SK-N-SH (cell line): ENCODE data around the gene EPB41L1. TPM values are rescaled to one million over a fixed set of nuclear protein-coding genes. Genes with fewer than 3 reads are reported as not detected.

Experiments
- CTCF ChIA-PET: fragments of 300-600, 350-600 bp; formaldehyde crosslinking; extraction: SDS; loops from one replicate; lab custom pipeline; 2021; lab: Yijun Ruan, JAX
- POLR2A ChIA-PET: fragments of 350-600 bp; sonication (Branson Sonifier 250); formaldehyde crosslinking; extraction: SDS; loops from one replicate; lab custom pipeline; 2020; ENCODE audit warnings: antibody characterized with exemption, inconsistent platforms; lab: Yijun Ruan, JAX
- DNase-seq: peaks from one replicate; pipeline ENCODE4 v3.0.0; 2012
- H2AFZ ChIP-seq: fragments of 200-600 bp; sonication (generic); 2 replicates; pipeline ENCODE4 v1.8.1; 2016; ENCODE audit warnings: antibody characterized with exemption, mild to moderate bottlenecking, low read depth
- H3F3A ChIP-seq: fragments of 200-600 bp; sonication (generic); replicated peaks from 2 replicates; pipeline ENCODE3; 2016; ENCODE audit warnings: antibody characterized with exemption, mild to moderate bottlenecking; ENCODE audit not compliant: insufficient read depth
- H3K27ac ChIP-seq, 2 experiments: fragments of 200-500 bp in 1 of 2; fragments of 200-600 bp in 1 of 2; sonication (Bioruptor generic) in 1 of 2; sonication (generic), shearing (Covaris generic) in 1 of 2; 2 replicates each; pipeline versions ENCODE4 v1.5.1 to v1.6.1; 2014 to 2016; ENCODE audit warnings: low read depth in 2 of 2, inconsistent platforms in 1 of 2, low read length in 1 of 2, mild to moderate bottlenecking in 1 of 2, mixed read lengths in 1 of 2
- H3K27me3 ChIP-seq: fragments of 200-600 bp; sonication (generic), shearing (Covaris generic); 2 replicates; pipeline ENCODE4 v1.6.1; 2016; ENCODE audit warnings: mixed run types; ENCODE audit not compliant: insufficient read depth
- H3K36me3 ChIP-seq, 2 experiments: fragments of 200-500 bp in 1 of 2; fragments of 200-600 bp in 1 of 2; sonication (Bioruptor generic) in 1 of 2; sonication (generic) in 1 of 2; replicated peaks in 1 of 2; 2 replicates each; pipeline versions ENCODE3 to v1.5.1; 2014 to 2016; ENCODE audit warnings: low read length in 1 of 2, mild to moderate bottlenecking in 1 of 2; ENCODE audit not compliant: insufficient read depth in 2 of 2, control insufficient read depth in 1 of 2
- H3K4me1 ChIP-seq, 2 experiments: fragments of 200-500 bp in 1 of 2; fragments of 200-600 bp in 1 of 2; sonication (Bioruptor generic) in 1 of 2; sonication (generic), shearing (Covaris generic) in 1 of 2; 2 replicates each; pipeline versions ENCODE4 v1.5.1 to v1.6.1; 2014 to 2016; ENCODE audit warnings: low read depth in 1 of 2, low read length in 1 of 2, mixed run types in 1 of 2; ENCODE audit not compliant: insufficient read depth in 2 of 2, control insufficient read depth in 1 of 2
- H3K4me2 ChIP-seq: fragments of 200-600 bp; sonication (generic), shearing (Covaris generic); 2 replicates; pipeline ENCODE4 v1.6.1; 2017; ENCODE audit warnings: mixed run types
- H3K4me3 ChIP-seq, 2 experiments: fragments of 200-500 bp in 1 of 2; fragments of 200-600 bp in 1 of 2; sonication (Bioruptor generic) in 1 of 2; sonication (generic), shearing (Covaris generic) in 1 of 2; 2 replicates each; pipeline versions ENCODE4 v1.5.1 to v1.8.1; 2014 to 2016; ENCODE audit warnings: low read depth in 2 of 2, inconsistent platforms in 1 of 2, low read length in 1 of 2, mild to moderate bottlenecking in 1 of 2, mixed read lengths in 1 of 2, moderate library complexity in 1 of 2
- H3K79me2 ChIP-seq: fragments of 200-600 bp; sonication (generic); 2 replicates; pipeline ENCODE4 v1.8.1; 2017; ENCODE audit warnings: mild to moderate bottlenecking; ENCODE audit not compliant: insufficient read depth
- H3K9ac ChIP-seq: fragments of 200-600 bp; sonication (generic); 2 replicates; pipeline ENCODE4 v1.6.1; 2017; ENCODE audit warnings: mixed run types
- H3K9me2 ChIP-seq: fragments of 200-600 bp; sonication (generic); 2 replicates; pipeline ENCODE4 v1.6.1; 2017; ENCODE audit warnings: mixed run types
- H3K9me3 ChIP-seq: fragments of 200-600 bp; sonication (generic); 2 replicates; pipeline ENCODE4 v1.6.1; 2017; ENCODE audit warnings: mixed run types, mild to moderate bottlenecking, moderate library complexity
- H4K20me1 ChIP-seq: fragments of 200-600 bp; sonication (generic); 2 replicates; pipeline ENCODE4 v1.6.1; 2017; ENCODE audit warnings: mild to moderate bottlenecking, mixed run types; ENCODE audit not compliant: insufficient read depth
- ELF1 ChIP-seq: IDR thresholded peaks from 2 replicates; pipeline ENCODE4 v1.4.0; 2012
- EP300 ChIP-seq, 2 experiments: IDR thresholded peaks; 2 replicates each; pipeline versions ENCODE4 v1.4.0 to v1.6.1; 2012; ENCODE audit warnings: borderline replicate concordance in 1 of 2, low read depth in 1 of 2, low read length in 1 of 2
- FOSL2 ChIP-seq: IDR thresholded peaks from 2 replicates; pipeline ENCODE4 v1.4.0; 2012; ENCODE audit warnings: low read depth, mild to moderate bottlenecking, moderate library complexity, borderline replicate concordance
- FOXJ3 ChIP-seq: sonication (generic); formaldehyde crosslinking; IDR thresholded peaks from 2 replicates; pipeline ENCODE4 v1.5.1; 2020; ENCODE audit warnings: mild to moderate bottlenecking, missing genetic modification reagents
- GATA2 ChIP-seq: sonication (generic); formaldehyde crosslinking; IDR thresholded peaks from 2 replicates; pipeline ENCODE4 v1.5.0; 2020; ENCODE audit warnings: mild to moderate bottlenecking, missing genetic modification reagents
- IRF3 ChIP-seq: fragments of 150-350 bp; IDR thresholded peaks from 2 replicates; pipeline ENCODE4 v1.6.1; 2016; ENCODE audit warnings: mild to moderate bottlenecking, low read depth, low read length
- MEF2A ChIP-seq: IDR thresholded peaks from 2 replicates; pipeline ENCODE4 v1.4.0; 2012; ENCODE audit warnings: low read depth, borderline replicate concordance
- MXI1 ChIP-seq: IDR thresholded peaks from 2 replicates; pipeline ENCODE4 v1.6.1; 2012; ENCODE audit warnings: mild to moderate bottlenecking, low read depth, low read length, improper control_type of control experiment
- NRF1 ChIP-seq: IDR thresholded peaks from 2 replicates; pipeline ENCODE4 v1.6.1; 2012; ENCODE audit warnings: low read depth, mild to moderate bottlenecking, low read length
- POLR2AphosphoS5 ChIP-seq: IDR thresholded peaks from 2 replicates; pipeline ENCODE4 v1.6.1; 2012; ENCODE audit warnings: low read depth, low read length
- SIN3A ChIP-seq: IDR thresholded peaks from 2 replicates; pipeline ENCODE4 v1.6.1; 2012; ENCODE audit warnings: low read depth, mild to moderate bottlenecking, low read length, moderate library complexity, borderline replicate concordance
- TCF12 ChIP-seq: IDR thresholded peaks from 2 replicates; pipeline ENCODE4 v1.4.0; 2012
- WGBS: methylation state at CpG from one replicate; pipeline ENCODE4 v1.1.6; 2017; ENCODE audit warnings: low lambda C conversion rate; 5-methylcytosine and 5-hydroxymethylcytosine counted together
- polyA plus RNA-seq, 3 experiments: library from polyadenylated mRNA; depleted of rRNA; stranded (reverse); fragments of >200 nt; gene quantifications; 2 replicates each; pipeline ENCODE4 v1.2.3, GENCODE V29; 2012
- TF ChIP-seq, protein P1 (sequence below): fragments of 150-350 bp; IDR thresholded peaks from 2 replicates; pipeline ENCODE4 v1.6.1; 2017; ENCODE audit warnings: antibody characterized with exemption, low read length, low read depth, borderline replicate concordance
- TF ChIP-seq, protein P2 (sequence below): IDR thresholded peaks from 2 replicates; pipeline ENCODE4; 2012
- TF ChIP-seq, protein P3 (sequence below): IDR thresholded peaks from 2 replicates; pipeline ENCODE4 v1.4.0; 2012; ENCODE audit warnings: low read depth, borderline replicate concordance

EPB41L1 gene
- polyA plus RNA-seq, 1 of the 3 experiments (the other 2 are of a cell fraction): 26.1 TPM

DNA sequence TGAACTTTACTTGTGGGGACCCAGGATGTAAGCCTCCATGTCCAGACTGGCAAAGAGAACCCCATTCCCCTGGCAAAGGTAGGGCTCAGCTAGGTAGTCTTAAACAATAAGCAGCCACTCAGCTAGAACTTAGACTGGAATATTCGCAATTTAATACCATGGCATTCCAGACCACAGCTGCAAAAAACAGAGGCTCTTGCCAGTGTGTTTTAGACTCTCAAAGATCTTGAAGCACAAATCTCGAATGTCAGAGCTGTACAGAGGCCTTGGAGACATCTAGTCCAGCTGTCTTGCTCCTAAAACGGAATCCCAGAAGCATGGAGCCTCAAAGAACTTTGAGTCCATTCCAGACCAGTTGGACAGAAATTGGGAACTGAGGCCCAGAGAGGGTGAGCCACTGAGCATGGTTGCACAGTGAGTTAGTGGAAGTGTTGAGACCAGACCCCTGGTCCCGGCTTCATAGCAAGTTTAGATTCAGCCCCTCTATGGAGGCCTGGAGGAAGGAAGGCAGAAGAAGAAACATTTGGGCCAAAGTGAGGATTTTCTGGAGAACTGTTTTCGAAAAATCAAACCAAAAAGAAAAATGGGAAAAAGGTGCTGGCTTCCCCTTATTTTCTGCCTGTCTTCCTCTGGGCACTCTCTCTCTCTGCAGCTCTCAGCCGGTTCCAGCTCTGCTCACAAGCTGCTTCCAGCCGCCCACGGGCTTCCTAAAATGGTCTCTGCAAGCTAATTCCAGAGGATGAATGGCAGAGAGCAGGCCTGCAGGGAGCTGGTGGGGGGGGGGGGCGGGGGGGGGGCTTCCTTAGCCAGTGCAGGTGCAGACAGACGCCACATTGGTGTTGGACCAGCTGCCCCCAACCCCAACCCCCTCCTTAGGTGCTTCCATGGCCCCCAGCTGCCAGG, 114.2 kb downstream of the EPB41L1 start:
- CTCF ChIA-PET: interaction anchor here (0.8 to 11.3 kb wide), 8 partner anchors 10 to 170 kb away, joined by 3 to 94 read pairs (median 4); no protein-coding TSS in a partner anchor
- POLR2A ChIA-PET: no interaction called here

More for the DNA sequence above, 114.2 kb downstream of the EPB41L1 start:
- Histone ChIP-seq H3K27ac (no peak overlapping the region), H4K20me1 (no peaks in the 10 kb centered on the region), H3K36me3 (no peaks in the 10 kb centered on the region), H3K27me3 (no peaks in the 10 kb centered on the region), H2AFZ (no peak overlapping the region), H3K9me2 (no peaks in the 10 kb centered on the region), H3K79me2 (no peaks in the 10 kb centered on the region), H3K4me2 (no peak overlapping the region), H3K4me1 (peaks cover 0 to 14% of the 10 kb centered on the region in 2 experiments; a peak in 1 of 4 replicates), H3K9me3 (no peaks in the 10 kb centered on the region), H3K4me3 (no peak overlapping the region), H3F3A (no peaks in the 10 kb centered on the region), H3K9ac (no peak overlapping the region)
- DNase-seq: no peak
- TF ChIP-seq EP300 (IDR thresholded peaks at IDR 0.05; ENCODE audit: borderline replicate concordance in 1 of 2, low read depth in 1 of 2, low read length in 1 of 2) (no peak), SIN3A (no peak), MXI1 (no peak), ELF1 (no peak), TCF12 (no peak), IRF3 (no peak), MEF2A (no peak), NRF1 (no peak), GATA2 (CRISPR knock-in tag) (no peak), FOSL2 (no peak), POLR2AphosphoS5 (no peak), FOXJ3 (CRISPR knock-in tag) (no peak)
- TF ChIP-seq, protein P1, sequence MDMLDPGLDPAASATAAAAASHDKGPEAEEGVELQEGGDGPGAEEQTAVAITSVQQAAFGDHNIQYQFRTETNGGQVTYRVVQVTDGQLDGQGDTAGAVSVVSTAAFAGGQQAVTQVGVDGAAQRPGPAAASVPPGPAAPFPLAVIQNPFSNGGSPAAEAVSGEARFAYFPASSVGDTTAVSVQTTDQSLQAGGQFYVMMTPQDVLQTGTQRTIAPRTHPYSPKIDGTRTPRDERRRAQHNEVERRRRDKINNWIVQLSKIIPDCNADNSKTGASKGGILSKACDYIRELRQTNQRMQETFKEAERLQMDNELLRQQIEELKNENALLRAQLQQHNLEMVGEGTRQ: no peak
- TF ChIP-seq, protein P2, sequence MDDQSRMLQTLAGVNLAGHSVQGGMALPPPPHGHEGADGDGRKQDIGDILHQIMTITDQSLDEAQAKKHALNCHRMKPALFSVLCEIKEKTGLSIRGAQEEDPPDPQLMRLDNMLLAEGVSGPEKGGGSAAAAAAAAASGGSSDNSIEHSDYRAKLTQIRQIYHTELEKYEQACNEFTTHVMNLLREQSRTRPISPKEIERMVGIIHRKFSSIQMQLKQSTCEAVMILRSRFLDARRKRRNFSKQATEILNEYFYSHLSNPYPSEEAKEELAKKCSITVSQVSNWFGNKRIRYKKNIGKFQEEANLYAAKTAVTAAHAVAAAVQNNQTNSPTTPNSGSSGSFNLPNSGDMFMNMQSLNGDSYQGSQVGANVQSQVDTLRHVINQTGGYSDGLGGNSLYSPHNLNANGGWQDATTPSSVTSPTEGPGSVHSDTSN: no peak
- TF ChIP-seq, protein P3, sequence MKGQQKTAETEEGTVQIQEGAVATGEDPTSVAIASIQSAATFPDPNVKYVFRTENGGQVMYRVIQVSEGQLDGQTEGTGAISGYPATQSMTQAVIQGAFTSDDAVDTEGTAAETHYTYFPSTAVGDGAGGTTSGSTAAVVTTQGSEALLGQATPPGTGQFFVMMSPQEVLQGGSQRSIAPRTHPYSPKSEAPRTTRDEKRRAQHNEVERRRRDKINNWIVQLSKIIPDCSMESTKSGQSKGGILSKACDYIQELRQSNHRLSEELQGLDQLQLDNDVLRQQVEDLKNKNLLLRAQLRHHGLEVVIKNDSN: no peak
- 42% methylated on average over 9 of the region's 10 CpGs for WGBS
